A549 (cell line): ENCODE results near the gene LRFN2. TPM values are rescaled to one million over a fixed set of nuclear protein-coding genes. Genes with fewer than 3 reads are reported as not detected.

Experiments used
- ATAC-seq, 2 experiments: fragments of 200-7000 bp in 1 of 2; fragments of >200 bp in 1 of 2; cut with Nextera tagmentation in 1 of 2; cut with Tn5 transposase in 1 of 2; 3 replicates each; pipeline versions ENCODE4 v1.8.0 to v1.9.1; 2018 to 2020; ENCODE audit warnings: mild to moderate bottlenecking in 1 of 2, moderate library complexity in 1 of 2
- CTCF ChIA-PET: fragments of 300-600 bp; sonication (Branson Sonifier 250); formaldehyde crosslinking; extraction: SDS; loops from one replicate; lab custom pipeline; 2021; ENCODE audit warnings: antibody characterized with exemption, inconsistent platforms; lab: Yijun Ruan, JAX
- POLR2A ChIA-PET: fragments of 350-600 bp; formaldehyde crosslinking; extraction: SDS; loops from one replicate; lab custom pipeline; 2021; ENCODE audit warnings: antibody characterized with exemption, inconsistent platforms; lab: Yijun Ruan, JAX
- DNase-seq, 2 experiments: peaks; one replicate each; pipeline versions ENCODE4 v3.0.0 to v3.0.0-alpha.2; 2011 to 2016; ENCODE audit warnings: low read depth in 1 of 2, low spot score in 1 of 2
- FAIRE-seq: peaks from 2 replicates; lab custom pipeline; 2011; peaks lifted over from hg19 to GRCh38; lab: Jason Lieb, UNC
- H3K27ac ChIP-seq, 2 experiments: fragments of >200 bp; sonication (Bioruptor Twin); formaldehyde crosslinking; 3 replicates each; pipeline ENCODE4 v1.5.1; 2016 to 2017
- H3K4me1 ChIP-seq: fragments of >200 bp; sonication (Bioruptor Twin); formaldehyde crosslinking; 3 replicates; pipeline ENCODE4 v1.6.1; 2016
- H3K4me2 ChIP-seq: fragments of >200 bp; sonication (Bioruptor Twin); formaldehyde crosslinking; 3 replicates; pipeline ENCODE4 v1.6.1; 2016
- H3K4me3 ChIP-seq: fragments of >200 bp; sonication (Bioruptor Twin); formaldehyde crosslinking; 3 replicates; pipeline ENCODE4 v1.5.1; 2016
- H3K9me3 ChIP-seq: fragments of >200 bp; sonication (Bioruptor Twin); formaldehyde crosslinking; 3 replicates; pipeline ENCODE4 v1.6.1; 2016
- ATOH8 ChIP-seq: fragments of 250-450 bp; sonication (Bioruptor Pico); IDR thresholded peaks from 2 replicates; pipeline ENCODE4 v1.5.0; 2020; ENCODE audit warnings: low read depth, mild to moderate bottlenecking, moderate library complexity
- BCL3 ChIP-seq: fragments of >200 bp; sonication (Bioruptor Twin); formaldehyde crosslinking; IDR thresholded peaks from 3 replicates; pipeline ENCODE4 v1.6.1; 2016
- CEBPB ChIP-seq, 2 experiments: fragments of >200 bp in 1 of 2; sonication (Bioruptor Twin) in 1 of 2; formaldehyde crosslinking in 1 of 2; IDR thresholded peaks; 2 replicates each; pipeline ENCODE4 v1.6.1; 2012 to 2016
- FOSL2 ChIP-seq, 2 experiments: fragments of 450-650 bp in 1 of 2; fragments of >200 bp in 1 of 2; sonication (Bioruptor Twin) in 1 of 2; formaldehyde crosslinking; IDR thresholded peaks; 2 replicates each; pipeline versions ENCODE4 v1.5.0 to v1.6.1; 2016 to 2020; ENCODE audit warnings: mild to moderate bottlenecking in 1 of 2, moderate library complexity in 1 of 2
- GATA3 ChIP-seq: IDR thresholded peaks from 2 replicates; pipeline ENCODE4 v1.6.1; 2012; ENCODE audit warnings: borderline replicate concordance
- HES2 ChIP-seq: fragments of >200 bp; sonication (Bioruptor Twin); formaldehyde crosslinking; IDR thresholded peaks from 2 replicates; pipeline ENCODE4 v1.6.1; 2016
- HMGXB4 ChIP-seq: fragments of 250-450 bp; sonication (Bioruptor Pico); IDR thresholded peaks from 2 replicates; pipeline ENCODE4 v1.5.0; 2021; ENCODE audit warnings: mild to moderate bottlenecking, moderate library complexity, borderline replicate concordance
- HOXA7 ChIP-seq: fragments of 250-450 bp; sonication (Bioruptor Pico); IDR thresholded peaks from 2 replicates; pipeline ENCODE4 v1.5.0; 2020; ENCODE audit warnings: mild to moderate bottlenecking, moderate library complexity
- HOXB13 ChIP-seq: fragments of 250-450 bp; sonication (Bioruptor Pico); IDR thresholded peaks from 2 replicates; pipeline ENCODE4 v1.5.0; 2020; ENCODE audit warnings: low read depth, mild to moderate bottlenecking, moderate library complexity
- JUN ChIP-seq, 2 experiments: fragments of >200 bp; sonication (Bioruptor Twin); formaldehyde crosslinking; IDR thresholded peaks; 2 replicates in 1 of 2; 3 replicates in 1 of 2; pipeline ENCODE4 v1.6.1; 2016 to 2017
- JUNB ChIP-seq: fragments of >200 bp; sonication (Bioruptor Twin); formaldehyde crosslinking; IDR thresholded peaks from 2 replicates; pipeline ENCODE4 v1.6.1; 2016
- KDM1A ChIP-seq: fragments of 200-600 bp; sonication (generic); IDR thresholded peaks from 2 replicates; pipeline ENCODE4 v1.6.1; 2016; ENCODE audit warnings: low read depth, mild to moderate bottlenecking
- KDM5A ChIP-seq: fragments of 200-600 bp; sonication (generic); IDR thresholded peaks from 2 replicates; pipeline ENCODE4 v1.6.1; 2016; ENCODE audit warnings: antibody characterized with exemption, mild to moderate bottlenecking
- MAX ChIP-seq: IDR thresholded peaks from 2 replicates; pipeline ENCODE4 v1.6.1; 2012
- MAZ ChIP-seq: fragments of 150-350 bp; IDR thresholded peaks from 2 replicates; pipeline ENCODE4 v1.6.1; 2014; ENCODE audit warnings: antibody characterized with exemption, low read depth, low read length, borderline replicate concordance
- MYC ChIP-seq: IDR thresholded peaks from 2 replicates; pipeline ENCODE4 v1.6.1; 2012; ENCODE audit warnings: mild to moderate bottlenecking, inconsistent platforms, low read length, improper control_type of control experiment, borderline replicate concordance
- NPAS2 ChIP-seq: fragments of 250-450 bp; sonication (Bioruptor Pico); IDR thresholded peaks from 2 replicates; pipeline ENCODE4 v1.8.0; 2022; ENCODE audit warnings: mild to moderate bottlenecking, moderate library complexity, borderline replicate concordance
- PBX3 ChIP-seq: IDR thresholded peaks from 2 replicates; pipeline ENCODE4 v1.6.1; 2012
- POLR2A ChIP-seq: IDR thresholded peaks from 2 replicates; pipeline ENCODE4 v1.6.1; 2012; ENCODE audit warnings: mild to moderate bottlenecking, low read length
- POLR2AphosphoS2 ChIP-seq: conservative IDR thresholded peaks from 2 replicates; pipeline ENCODE4 v1.6.1; 2012; ENCODE audit warnings: low read length, improper control_type of control experiment, inconsistent platforms
- RARB ChIP-seq: fragments of 250-450 bp; sonication (Bioruptor Pico); IDR thresholded peaks from 2 replicates; pipeline ENCODE4 v1.8.0; 2021; ENCODE audit warnings: mild to moderate bottlenecking, moderate library complexity
- RFX5 ChIP-seq: fragments of 450-650 bp; IDR thresholded peaks from 2 replicates; pipeline ENCODE4 v1.7.1; 2014; ENCODE audit warnings: antibody characterized with exemption, mild to moderate bottlenecking, moderate library complexity
- RNF2 ChIP-seq: fragments of 200-600 bp; sonication (generic); IDR thresholded peaks from 2 replicates; pipeline ENCODE4 v1.6.1; 2016; ENCODE audit warnings: low read depth, mild to moderate bottlenecking, antibody characterized with exemption, moderate library complexity, borderline replicate concordance
- SREBF2 ChIP-seq: fragments of 450-650 bp; IDR thresholded peaks from 2 replicates; pipeline ENCODE4 v1.6.1; 2014; ENCODE audit warnings: mild to moderate bottlenecking, moderate library complexity
- ZFP36 ChIP-seq: fragments of 450-650 bp; IDR thresholded peaks from 2 replicates; pipeline ENCODE4 v1.6.1; 2014; ENCODE audit warnings: borderline replicate concordance; ENCODE audit not compliant: partially characterized antibody
- ZNF302 ChIP-seq: fragments of 250-450 bp; sonication (Bioruptor Pico); IDR thresholded peaks from 2 replicates; pipeline ENCODE4 v1.9.0; 2021; ENCODE audit warnings: inconsistent platforms, mild to moderate bottlenecking, moderate library complexity
- WGBS: methylation state at CpG from one replicate; pipeline ENCODE4 v1.1.6; 2017; ENCODE audit errors: missing lambda C conversion rate; 5-methylcytosine and 5-hydroxymethylcytosine counted together
- polyA plus RNA-seq, 4 experiments: library from polyadenylated mRNA; depleted of rRNA in 3 of 4; stranded (reverse); fragments of >200 nt; fragmentation: RNase III in 1 of 4; extraction: RNeasy Plus Mini Kit Qiagen cat#74134 plus additional on column Dnase treatment in 1 of 4; gene quantifications; 2 replicates in 3 of 4; 3 replicates in 1 of 4; pipeline ENCODE4 v1.2.3, GENCODE V29; 2011 to 2017

LRFN2 gene
- polyA plus RNA-seq, 2 of the 4 experiments (the other 2 are of a cell fraction) = not detected

GRCh38 chr6:40456390-40457013 lies 130.7 kb downstream of the LRFN2 start:
- CTCF ChIA-PET = no interaction called here
- WGBS = 35% methylated on average over 5 of the region's 5 CpGs
- POLR2A ChIA-PET = no interaction called here
- Histone ChIP-seq H3K27ac (no peak overlapping the region), H3K4me3 (no peak overlapping the region), H3K4me1 (no peaks in the 10 kb centered on the region), H3K4me2 (no peak overlapping the region), H3K9me3 (no peaks in the 10 kb centered on the region)
- no peak for FAIRE-seq
- DNase-seq = no peak
- TF ChIP-seq ZFP36 (no peak), JUNB (no peak), NPAS2 (CRISPR knock-in tag) (no peak), HOXA7 (CRISPR knock-in tag) (no peak), ZNF302 (CRISPR knock-in tag) (no peak), HOXB13 (CRISPR knock-in tag) (no peak), JUN (IDR thresholded peaks at IDR 0.05) (no peak), MAX (no peak), ATOH8 (CRISPR knock-in tag) (no peak), RFX5 (no peak), GATA3 (no peak), MAZ (no peak), BCL3 (no peak)
- no peak for ATAC-seq

GRCh38 chr6:40455686-40456389 lies 131.3 kb downstream of the LRFN2 start:
- no peak for DNase-seq
- TF ChIP-seq ZNF302 (CRISPR knock-in tag) (no peak), KDM1A (no peak), HMGXB4 (no peak), PBX3 (no peak), NPAS2 (CRISPR knock-in tag) (no peak), FOSL2 (IDR thresholded peaks at IDR 0.05) (no peak), FOSL2 (CRISPR knock-in tag; IDR thresholded peaks at IDR 0.05) (no peak), HES2 (no peak), RARB (CRISPR knock-in tag) (no peak), POLR2AphosphoS2 (no peak), GATA3 (no peak), POLR2A (no peak), SREBF2 (no peak), KDM5A (no peak), CEBPB (IDR thresholded peaks at IDR 0.05) (no peak), HOXB13 (CRISPR knock-in tag) (no peak), MYC (no peak), RNF2 (no peak)
- no peak for ATAC-seq
- 0% methylated on average over 1 of the region's 1 CpG for WGBS
- Histone ChIP-seq H3K9me3 (no peaks in the 10 kb centered on the region), H3K27ac (no peak overlapping the region), H3K4me1 (no peaks in the 10 kb centered on the region), H3K4me3 (no peak overlapping the region), H3K4me2 (no peak overlapping the region)
- FAIRE-seq = no peak
- ChIA-PET CTCF (no interaction called here), POLR2A (no interaction called here)
